Esophagus muscularis mucosa (tissue), 4 donors: ENCODE measurements around the gene SIPA1L3. TPM values are rescaled to one million over a fixed set of nuclear protein-coding genes. Genes with fewer than 3 reads are reported as not detected.

Source experiments
- DNase-seq: peaks from one replicate; pipeline ENCODE4 v3.0.0-alpha.2; 2017; ENCODE audit errors: extremely low spot score
- H3K27ac ChIP-seq, 4 donors: fragments of 200-600 bp; sonication (generic); replicated peaks in 1 of 4; 1 replicate in 3 of 4; 2 replicates in 1 of 4; pipeline ENCODE4 v1.5.1; 2016 to 2019; ENCODE audit warnings: mild to moderate bottlenecking in 1 of 4
- H3K27me3 ChIP-seq, 4 donors: fragments of 200-600 bp; sonication (generic); one replicate each; pipeline versions ENCODE4 v1.5.1 to v1.6.0; 2016 to 2019
- H3K36me3 ChIP-seq, 4 donors: fragments of 200-600 bp; sonication (generic); one replicate each; pipeline ENCODE4 v1.5.1; 2016 to 2019
- H3K4me1 ChIP-seq, 4 donors: fragments of 200-600 bp; sonication (generic); one replicate each; pipeline ENCODE4 v1.5.1; 2016 to 2019
- H3K4me3 ChIP-seq, 4 donors: fragments of 200-600 bp; sonication (generic); 1 replicate in 2 of 4; 2 replicates in 2 of 4; pipeline ENCODE4 v1.5.1; 2016 to 2019; ENCODE audit warnings: mild to moderate bottlenecking in 4 of 4, moderate library complexity in 1 of 4
- H3K9me3 ChIP-seq, 4 donors: fragments of 200-600 bp; sonication (generic); 1 replicate in 3 of 4; 2 replicates in 1 of 4; pipeline ENCODE4 v1.5.1; 2016 to 2019
- EP300 ChIP-seq: sonication (generic); formaldehyde crosslinking; IDR thresholded peaks from one replicate; pipeline ENCODE4 v1.6.1; 2017; ENCODE audit warnings: antibody characterized with exemption
- POLR2A ChIP-seq: fragments of 450-650 bp; IDR thresholded peaks from one replicate; pipeline ENCODE4 v1.6.1; 2017; ENCODE audit warnings: antibody characterized with exemption, moderate library complexity, mild to moderate bottlenecking, low read depth
- POLR2AphosphoS5 ChIP-seq, 2 donors: sonication (generic); formaldehyde crosslinking; IDR thresholded peaks; one replicate each; pipeline ENCODE4 v1.6.1; 2017; ENCODE audit warnings: antibody characterized with exemption in 2 of 2
- WGBS: methylation state at CpG from one replicate; pipeline ENCODE4 v1.1.5; 2018; 5-methylcytosine and 5-hydroxymethylcytosine counted together
- intact Hi-C: fragments of 100-400 bp; cut with DNase I; formaldehyde crosslinking; loops from one replicate; pipeline ENCODE4 v1.15.1; 2023
- total RNA-seq, 4 donors: library from RNA; depleted of rRNA; stranded (reverse); fragments of >200 nt; gene quantifications; one replicate each; pipeline versions ENCODE4 v1.1.0 to v1.2.1, GENCODE V29; 2016
- TF ChIP-seq, protein P1 (sequence below), 3 experiments: fragments of 200-600 bp in 2 of 3; fragments of 450-650 bp in 1 of 3; sonication (generic) in 2 of 3; IDR thresholded peaks; one replicate each; pipeline ENCODE4 v1.5.1; 2017 to 2019; ENCODE audit warnings: antibody characterized with exemption in 3 of 3, mild to moderate bottlenecking in 2 of 3, moderate library complexity in 1 of 3

The SIPA1L3 gene
- total RNA-seq, 4 donors from 2014 or later = 10.4 to 17.9 (median 13.2) TPM

- H3K9me3 ChIP-seq = no peaks in the 10 kb centered on the region
- no peaks in the 10 kb centered on the region for H3K4me1 ChIP-seq
- no peak overlapping the region for H3K27ac ChIP-seq
- no peak for DNase-seq
- intact Hi-C loops = no loop called here
- 77% methylated on average over 4 of the region's 4 CpGs for WGBS
- H3K27me3 ChIP-seq = no peaks in the 10 kb centered on the region
- no peak for TF ChIP-seq POLR2AphosphoS5 (IDR thresholded peaks at IDR 0.05)
- TF ChIP-seq EP300 = no peak
- no peak for TF ChIP-seq POLR2A
- TF ChIP-seq, protein P1, sequence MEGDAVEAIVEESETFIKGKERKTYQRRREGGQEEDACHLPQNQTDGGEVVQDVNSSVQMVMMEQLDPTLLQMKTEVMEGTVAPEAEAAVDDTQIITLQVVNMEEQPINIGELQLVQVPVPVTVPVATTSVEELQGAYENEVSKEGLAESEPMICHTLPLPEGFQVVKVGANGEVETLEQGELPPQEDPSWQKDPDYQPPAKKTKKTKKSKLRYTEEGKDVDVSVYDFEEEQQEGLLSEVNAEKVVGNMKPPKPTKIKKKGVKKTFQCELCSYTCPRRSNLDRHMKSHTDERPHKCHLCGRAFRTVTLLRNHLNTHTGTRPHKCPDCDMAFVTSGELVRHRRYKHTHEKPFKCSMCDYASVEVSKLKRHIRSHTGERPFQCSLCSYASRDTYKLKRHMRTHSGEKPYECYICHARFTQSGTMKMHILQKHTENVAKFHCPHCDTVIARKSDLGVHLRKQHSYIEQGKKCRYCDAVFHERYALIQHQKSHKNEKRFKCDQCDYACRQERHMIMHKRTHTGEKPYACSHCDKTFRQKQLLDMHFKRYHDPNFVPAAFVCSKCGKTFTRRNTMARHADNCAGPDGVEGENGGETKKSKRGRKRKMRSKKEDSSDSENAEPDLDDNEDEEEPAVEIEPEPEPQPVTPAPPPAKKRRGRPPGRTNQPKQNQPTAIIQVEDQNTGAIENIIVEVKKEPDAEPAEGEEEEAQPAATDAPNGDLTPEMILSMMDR (IDR thresholded peaks at IDR 0.05) = no peak
- H3K4me3 ChIP-seq = no peak overlapping the region
- H3K36me3 ChIP-seq = peaks cover 0 to 3% (median 0%) of the 10 kb centered on the region in 4 donors
Measured at GRCh38 chr19:37991841-37992248, 84.8 kb downstream of the SIPA1L3 start.

DNA sequence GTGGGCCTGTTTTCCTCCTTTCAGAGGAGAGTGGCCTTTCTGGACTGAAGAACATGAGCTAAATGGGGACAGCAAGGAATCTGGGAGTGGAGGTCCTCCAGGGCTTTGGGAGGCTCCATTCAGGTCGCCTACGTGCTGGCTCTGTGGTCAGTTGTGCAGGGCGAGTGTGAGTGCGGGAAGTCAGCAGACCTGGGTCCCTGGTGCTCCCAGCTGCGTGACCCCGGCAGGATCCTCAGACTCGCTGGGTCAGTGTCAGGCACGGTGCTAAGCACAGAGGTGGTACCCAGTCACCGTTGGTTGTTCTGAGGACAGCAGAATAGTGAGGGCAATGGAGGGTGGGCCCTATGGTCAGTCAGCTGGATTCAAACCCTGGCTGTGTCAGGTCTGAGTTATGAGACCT, 85.8 kb downstream of the SIPA1L3 start:
- WGBS = 97% methylated on average over 6 of the region's 9 CpGs
- H3K4me1 ChIP-seq = peaks cover 0 to 1% (median 0%) of the 10 kb centered on the region in 4 donors
- no peaks in the 10 kb centered on the region for H3K27me3 ChIP-seq
- TF ChIP-seq, protein P1 (IDR thresholded peaks at IDR 0.05) = no peak
- H3K36me3 ChIP-seq = peaks cover 0 to 3% (median 0%) of the 10 kb centered on the region in 4 donors
- no peak overlapping the region for H3K4me3 ChIP-seq
- DNase-seq = no peak
- no peaks in the 10 kb centered on the region for H3K9me3 ChIP-seq
- intact Hi-C loops = no loop called here
- H3K27ac ChIP-seq = no peak overlapping the region

DNA sequence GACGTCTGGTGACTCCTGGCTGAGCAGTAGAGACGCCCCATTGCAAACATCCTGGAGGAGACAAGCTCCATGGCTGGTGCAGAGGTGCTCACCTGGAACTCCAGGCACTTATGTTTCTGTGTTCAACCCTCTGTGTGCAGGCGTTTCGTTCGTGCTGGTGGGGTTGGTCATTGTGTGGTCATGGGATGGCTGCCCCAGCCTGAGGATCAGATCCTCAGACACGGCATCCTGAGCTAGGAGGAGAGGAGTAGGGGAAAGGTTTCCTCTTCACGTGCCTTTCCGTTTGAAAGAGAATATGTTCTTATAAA, 87.8 kb downstream of the SIPA1L3 start:
- WGBS = 89% methylated on average over 8 of the region's 8 CpGs
- Histone ChIP-seq H3K27me3 (no peaks in the 10 kb centered on the region), H3K4me1 (peaks cover 0 to 13% (median 9%) of the 10 kb centered on the region in 4 donors), H3K9me3 (no peaks in the 10 kb centered on the region), H3K4me3 (no peak overlapping the region), H3K36me3 (peaks cover 0 to 3% (median 0%) of the 10 kb centered on the region in 4 donors), H3K27ac (no peak overlapping the region)
- intact Hi-C loops = no loop called here
- DNase-seq = no peak
- TF ChIP-seq EP300 (no peak), POLR2AphosphoS5 (IDR thresholded peaks at IDR 0.05) (no peak), POLR2A (no peak)
- TF ChIP-seq, protein P1 (IDR thresholded peaks at IDR 0.05) = no peak

DNA sequence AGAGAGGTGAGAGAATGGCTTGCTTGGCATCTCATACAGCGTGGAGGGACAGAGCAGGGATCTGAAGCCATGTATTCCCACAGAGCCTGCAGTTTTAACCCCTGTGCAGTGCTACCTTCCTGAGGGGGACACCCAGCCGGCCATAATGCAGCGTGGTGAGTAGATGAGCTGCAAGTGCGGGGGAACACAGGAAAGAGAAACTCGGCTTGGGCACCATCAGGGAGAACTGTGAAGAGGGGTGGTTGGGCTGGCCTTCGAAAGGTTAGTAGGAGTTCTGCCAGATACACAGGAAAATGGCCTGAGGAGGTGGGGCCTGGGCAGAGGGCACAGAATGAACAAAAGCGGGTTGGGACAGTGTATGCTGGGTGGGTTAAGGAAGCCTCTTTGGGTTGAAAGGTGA, 88.3 kb downstream of the SIPA1L3 start:
- intact Hi-C loops = no loop called here
- DNase-seq = no peak
- no peak overlapping the region for H3K4me3 ChIP-seq
- no peak for TF ChIP-seq POLR2AphosphoS5 (IDR thresholded peaks at IDR 0.05)
- TF ChIP-seq EP300 = no peak
- TF ChIP-seq, protein P1 (IDR thresholded peaks at IDR 0.05) = no peak
- no peak for TF ChIP-seq POLR2A
- H3K27ac ChIP-seq = no peak overlapping the region
- 100% methylated on average over 5 of the region's 7 CpGs for WGBS
- H3K4me1 ChIP-seq = peaks cover 0 to 13% (median 9%) of the 10 kb centered on the region in 4 donors
- no peaks in the 10 kb centered on the region for H3K9me3 ChIP-seq
- H3K36me3 ChIP-seq = peaks cover 0 to 3% (median 0%) of the 10 kb centered on the region in 4 donors
- no peaks in the 10 kb centered on the region for H3K27me3 ChIP-seq

DNA sequence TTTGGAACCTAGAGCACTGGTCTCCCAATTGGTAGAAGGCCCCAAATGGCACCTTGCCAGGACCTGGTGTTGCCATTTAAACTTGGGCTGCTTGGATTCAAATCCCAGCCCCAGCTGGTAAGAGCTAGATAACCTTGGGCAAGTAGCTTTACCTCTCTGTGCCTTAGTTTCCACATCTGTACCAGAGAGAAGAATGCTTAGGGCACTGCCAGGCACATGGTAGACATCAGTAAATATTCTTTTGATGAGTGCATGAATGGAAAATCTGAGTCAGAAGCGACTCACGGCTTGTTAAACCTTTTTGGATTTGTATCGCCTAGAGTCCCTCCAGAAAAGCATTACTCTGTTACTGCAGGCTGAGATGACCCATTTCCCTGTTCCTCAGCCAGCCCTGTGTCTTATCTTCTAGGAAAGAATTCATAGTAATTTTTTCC, 90.9 kb downstream of the SIPA1L3 start:
- DNase-seq = no peak
- H3K9me3 ChIP-seq = no peaks in the 10 kb centered on the region
- peaks cover 0 to 3% (median 0%) of the 10 kb centered on the region in 4 donors for H3K36me3 ChIP-seq
- peaks cover 2 to 16% (median 13%) of the 10 kb centered on the region in 4 donors for H3K4me1 ChIP-seq
- no peak overlapping the region for H3K27ac ChIP-seq
- WGBS = 51% methylated on average over 3 of the region's 3 CpGs
- peak in 1 of 2 donors; percentile 42 for TF ChIP-seq POLR2AphosphoS5 (IDR thresholded peaks at IDR 0.05)
- TF ChIP-seq, protein P1 (IDR thresholded peaks at IDR 0.05) = no peak
- no peak for TF ChIP-seq POLR2A
- H3K4me3 ChIP-seq = no peak overlapping the region
- H3K27me3 ChIP-seq = no peaks in the 10 kb centered on the region
- intact Hi-C loops = no loop called here
